Right ventricle myocardium superior (tissue), 1 donor: ENCODE results near the gene EFCAB14. TPM values are rescaled to one million over a fixed set of nuclear protein-coding genes. Genes with fewer than 3 reads are reported as not detected.

Source experiments
- ATAC-seq: fragments of 200-7000 bp; cut with Tn5 transposase; one replicate; pipeline ENCODE4 v1.9.1; 2020; ENCODE audit warnings: mild to moderate bottlenecking; ENCODE audit not compliant: poor library complexity
- DNase-seq: peaks from one replicate; pipeline ENCODE4 v3.0.0-alpha.2; 2020
- intact Hi-C: fragments of 100-400 bp; cut with DNase I; formaldehyde crosslinking; loops from one replicate; pipeline ENCODE4 v1.11.2; 2022
- total RNA-seq: library from RNA; stranded (reverse); fragmentation: NEBNext Ultra II Directional; extraction: Animal tissue kit (Norgen Biotek cat#: 25700); gene quantifications from one replicate; pipeline ENCODE4 v1.2.1, GENCODE V29; 2021
- donor health status: DM: no; HTN: yes; CAD: no; lungs with severe emphysema.

EFCAB14 gene
- total RNA-seq, 1 donor from 2014 or later = 52.4 TPM

- peak; percentile 68 for ATAC-seq
- intact Hi-C loops = no loop called here
Observed at GRCh38 chr1:46643368-46643775, 75.5 kb downstream of the EFCAB14 start.

GRCh38 chr1:46642115-46642680, 76.7 kb downstream of the EFCAB14 start:
- no peak for ATAC-seq
- DNase-seq = no peak
- intact Hi-C loops = no loop called here

More at GRCh38 chr1:46643368-46643775, 75.5 kb downstream of the EFCAB14 start:
- DNase-seq = no peak

GRCh38 chr1:46639547-46639946, 79.4 kb downstream of the EFCAB14 start:
- ATAC-seq = no peak

GRCh38 chr1:46638921-46639320, 80.0 kb downstream of the EFCAB14 start:
- no peak for ATAC-seq
- DNase-seq = no peak
- intact Hi-C loops = no loop called here

More at GRCh38 chr1:46639547-46639946, 79.4 kb downstream of the EFCAB14 start:
- intact Hi-C loops = no loop called here
- DNase-seq = no peak

- ATAC-seq = peak; percentile 82
- no peak for DNase-seq
- intact Hi-C loops = no loop called here
Observed at GRCh38 chr1:46637444-46638083, 81.3 kb downstream of the EFCAB14 start.

GRCh38 chr1:46635205-46635604, 83.7 kb downstream of the EFCAB14 start:
- ATAC-seq (no peak), DNase-seq (no peak)
- intact Hi-C loops = no loop called here

- ATAC-seq (no peak), DNase-seq (no peak)
- intact Hi-C loops = no loop called here
Observed at GRCh38 chr1:46630719-46631118, 88.2 kb downstream of the EFCAB14 start.

Other genes starting within 250 kb of the EFCAB14 start
- gene DMBX1, start 229.3 kb downstream of the EFCAB14 start, total RNA-seq = not detected
- not detected for gene KNCN, start 167.5 kb downstream of the EFCAB14 start, total RNA-seq
- 37.7 TPM for gene MKNK1, start 114.8 kb downstream of the EFCAB14 start, total RNA-seq
- 14.0 TPM for gene MOB3C, start 102.3 kb downstream of the EFCAB14 start, total RNA-seq
- 198 TPM for gene ATPAF1, start 50.8 kb downstream of the EFCAB14 start, total RNA-seq
- gene TEX38, start 47.3 kb downstream of the EFCAB14 start, total RNA-seq = not detected
- gene CYP4B1, start 79.9 kb upstream of the EFCAB14 start, total RNA-seq = 20.4 TPM
- not detected for gene CYP4A11, start 222.4 kb upstream of the EFCAB14 start, total RNA-seq